Skeletal muscle tissue (tissue), 4 donors: Measurements from ENCODE around the gene CTXND1. TPM values are rescaled to one million over a fixed set of nuclear protein-coding genes. Genes with fewer than 3 reads are reported as not detected.

Source experiments
- H3K27ac ChIP-seq: one replicate; pipeline ENCODE4 v1.7.0; 2013; ENCODE audit warnings: mild to moderate bottlenecking, low read depth, low read length, inconsistent platforms
- H3K27me3 ChIP-seq, 3 donors: one replicate each; pipeline ENCODE4 v1.7.0; 2013; ENCODE audit warnings: low read length in 3 of 3; ENCODE audit not compliant: control insufficient read depth in 3 of 3, insufficient read depth in 3 of 3
- H3K36me3 ChIP-seq, 3 donors: one replicate each; pipeline ENCODE4 v1.7.0; 2013; ENCODE audit warnings: low read length in 3 of 3; ENCODE audit not compliant: control insufficient read depth in 3 of 3, insufficient read depth in 3 of 3
- H3K4me1 ChIP-seq, 3 donors: one replicate each; pipeline ENCODE4 v1.7.0; 2013; ENCODE audit warnings: low read length in 3 of 3, mild to moderate bottlenecking in 3 of 3; ENCODE audit not compliant: control insufficient read depth in 3 of 3, insufficient read depth in 3 of 3
- H3K4me3 ChIP-seq, 3 donors: one replicate each; pipeline ENCODE4 v1.7.0; 2013; ENCODE audit warnings: low read length in 3 of 3
- H3K9ac ChIP-seq, 3 donors: one replicate each; pipeline ENCODE4 v1.7.0; 2013; ENCODE audit warnings: low read length in 3 of 3, mild to moderate bottlenecking in 3 of 3, moderate library complexity in 2 of 3, low read depth in 1 of 3
- H3K9me3 ChIP-seq, 3 donors: one replicate each; pipeline ENCODE4 v1.7.0; 2013; ENCODE audit warnings: low read length in 3 of 3; ENCODE audit not compliant: control insufficient read depth in 3 of 3
- total RNA-seq: library from RNA; depleted of rRNA; stranded (reverse); fragments of >200 nt; gene quantifications from one replicate; pipeline ENCODE4 v1.2.3, GENCODE V29; 2014
- donor health status: Osteomylitis.

The CTXND1 gene
- total RNA-seq, 1 donor from 2014 or later = 0.52 TPM

DNA sequence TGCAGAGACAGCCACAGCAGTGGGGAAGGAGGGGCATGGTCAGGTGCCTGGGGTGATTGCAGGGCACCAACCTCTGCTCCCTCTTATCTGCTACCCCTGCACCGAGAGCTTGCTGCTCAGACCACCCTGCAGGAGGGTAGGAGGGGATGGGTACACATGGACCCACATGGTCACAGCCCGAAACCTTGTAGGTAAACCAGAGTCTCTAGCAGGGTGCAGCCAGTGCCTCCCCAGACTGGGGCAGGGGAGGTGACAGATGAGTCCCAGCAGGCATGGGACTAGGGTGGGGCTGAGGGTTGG is 50.0 kb downstream of the CTXND1 start:
- Histone ChIP-seq H3K27me3 (peaks cover 0 to 7% (median 4%) of the 10 kb centered on the region in 3 donors), H3K36me3 (no peaks in the 10 kb centered on the region), H3K4me3 (no peak overlapping the region), H3K9me3 (no peaks in the 10 kb centered on the region), H3K27ac (no peak overlapping the region), H3K4me1 (no peaks in the 10 kb centered on the region), H3K9ac (no peak overlapping the region)

DNA sequence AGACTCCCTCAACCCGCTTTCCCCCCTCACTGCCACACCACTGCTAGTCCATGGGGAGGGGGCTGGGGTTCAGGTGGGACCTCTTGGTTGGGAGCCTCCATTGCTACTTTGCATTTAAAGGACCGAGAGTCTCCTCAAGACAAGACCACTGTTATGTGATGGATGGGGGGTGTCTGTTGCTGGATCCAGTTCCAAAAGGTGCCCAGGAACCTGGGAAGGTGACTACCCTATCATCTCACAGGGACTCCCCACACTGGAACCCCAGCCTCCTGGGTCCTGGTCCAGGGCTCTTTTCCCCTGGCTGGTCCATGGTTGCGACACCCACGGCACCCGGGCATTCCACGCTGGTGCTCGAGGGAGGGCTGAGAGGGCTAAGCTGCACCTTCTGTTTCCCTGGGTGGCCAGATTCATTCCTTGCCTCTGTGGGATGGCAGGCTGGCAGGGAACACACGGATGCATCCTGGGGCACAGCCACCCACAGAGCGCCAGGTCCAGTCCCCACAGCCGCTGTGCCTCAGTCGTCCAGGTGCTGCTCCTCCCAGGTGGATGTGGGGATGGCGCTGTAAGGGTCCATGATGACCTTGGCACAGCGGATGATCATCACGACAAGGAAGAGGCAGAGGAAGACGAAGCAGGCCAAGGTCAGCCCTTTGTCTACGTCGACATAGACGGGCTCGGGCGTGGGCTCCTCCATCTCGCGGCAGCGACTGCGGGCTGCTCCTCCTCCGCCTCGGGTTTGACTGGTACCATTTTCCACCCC is 50.6 kb downstream of the CTXND1 start:
- no peaks in the 10 kb centered on the region for H3K4me1 ChIP-seq
- no peak overlapping the region for H3K4me3 ChIP-seq
- H3K9ac ChIP-seq = no peak overlapping the region
- no peaks in the 10 kb centered on the region for H3K9me3 ChIP-seq
- no peak overlapping the region for H3K27ac ChIP-seq
- H3K36me3 ChIP-seq = no peaks in the 10 kb centered on the region
- H3K27me3 ChIP-seq = peaks cover 0 to 7% (median 4%) of the 10 kb centered on the region in 3 donors

DNA sequence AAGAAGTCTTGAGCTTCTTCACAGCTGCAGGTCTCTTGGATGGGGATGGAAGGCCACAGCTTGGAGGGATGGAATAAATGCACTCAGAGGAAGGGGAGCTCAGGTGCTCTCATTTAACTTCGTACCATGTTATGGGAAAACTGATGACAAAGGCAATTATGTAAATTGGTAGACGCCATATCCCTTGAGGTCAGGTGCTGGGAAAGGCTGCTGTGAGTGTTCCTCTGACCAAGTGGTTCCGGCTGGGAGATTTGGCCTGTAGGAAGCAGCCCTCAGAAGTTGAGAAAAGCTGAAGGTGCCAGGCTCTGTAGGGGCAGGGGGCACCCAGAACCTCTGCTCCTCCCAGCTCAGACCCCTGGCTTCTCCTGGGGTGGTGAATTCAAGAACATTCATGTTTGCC is 52.1 kb downstream of the CTXND1 start:
- H3K27ac ChIP-seq = no peak overlapping the region
- H3K9ac ChIP-seq = no peak overlapping the region
- H3K27me3 ChIP-seq = peaks cover 0 to 7% (median 4%) of the 10 kb centered on the region in 3 donors
- H3K36me3 ChIP-seq = no peaks in the 10 kb centered on the region
- H3K4me3 ChIP-seq = no peak overlapping the region
- no peaks in the 10 kb centered on the region for H3K9me3 ChIP-seq
- no peaks in the 10 kb centered on the region for H3K4me1 ChIP-seq

DNA sequence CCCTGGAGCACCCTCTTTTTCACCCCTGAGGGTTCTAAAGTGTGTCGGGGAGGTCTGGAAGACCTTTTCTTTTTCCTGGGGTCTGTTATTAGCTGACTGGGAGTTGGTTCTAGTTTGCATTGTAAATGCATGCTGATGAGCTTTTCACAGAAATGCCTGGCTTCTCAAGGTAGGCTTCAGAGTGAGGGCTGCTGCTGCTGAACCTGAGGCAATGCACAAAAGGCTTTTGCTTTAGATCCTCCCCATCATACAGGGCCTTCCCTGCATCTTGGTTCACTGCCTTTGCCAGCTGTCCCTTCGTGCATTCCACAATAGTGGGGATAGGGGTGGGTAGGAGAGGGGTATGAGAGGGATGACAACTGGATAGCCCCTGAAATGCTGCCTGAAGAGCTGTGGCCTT is 52.6 kb downstream of the CTXND1 start:
- peaks cover 0 to 7% (median 4%) of the 10 kb centered on the region in 3 donors for H3K27me3 ChIP-seq
- H3K4me3 ChIP-seq = no peak overlapping the region
- H3K9me3 ChIP-seq = no peaks in the 10 kb centered on the region
- H3K27ac ChIP-seq = no peak overlapping the region
- H3K9ac ChIP-seq = no peak overlapping the region
- H3K36me3 ChIP-seq = no peaks in the 10 kb centered on the region
- no peaks in the 10 kb centered on the region for H3K4me1 ChIP-seq

DNA sequence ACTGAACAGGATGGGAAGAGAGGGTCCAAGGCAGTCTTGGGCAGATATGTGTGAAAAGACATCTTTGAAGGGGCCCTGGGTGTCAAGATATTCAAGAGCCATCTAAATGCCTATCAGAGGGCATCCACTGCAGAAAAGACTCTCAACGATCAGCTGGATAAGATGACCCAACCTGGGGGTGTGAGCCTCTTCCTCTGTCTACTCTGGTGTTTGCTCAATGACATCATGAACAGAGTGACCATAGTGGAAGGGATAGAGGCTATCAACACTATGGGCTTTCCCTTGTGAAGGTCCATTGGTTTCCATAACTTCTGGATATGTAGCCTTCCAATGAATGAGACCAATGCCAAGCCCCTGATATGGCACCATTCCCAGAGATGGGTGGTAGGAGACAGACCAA is 57.1 kb downstream of the CTXND1 start:
- Histone ChIP-seq H3K9me3 (no peaks in the 10 kb centered on the region), H3K36me3 (no peaks in the 10 kb centered on the region), H3K27me3 (no peaks in the 10 kb centered on the region), H3K4me3 (no peak overlapping the region), H3K4me1 (no peaks in the 10 kb centered on the region), H3K27ac (no peak overlapping the region), H3K9ac (no peak overlapping the region)

DNA sequence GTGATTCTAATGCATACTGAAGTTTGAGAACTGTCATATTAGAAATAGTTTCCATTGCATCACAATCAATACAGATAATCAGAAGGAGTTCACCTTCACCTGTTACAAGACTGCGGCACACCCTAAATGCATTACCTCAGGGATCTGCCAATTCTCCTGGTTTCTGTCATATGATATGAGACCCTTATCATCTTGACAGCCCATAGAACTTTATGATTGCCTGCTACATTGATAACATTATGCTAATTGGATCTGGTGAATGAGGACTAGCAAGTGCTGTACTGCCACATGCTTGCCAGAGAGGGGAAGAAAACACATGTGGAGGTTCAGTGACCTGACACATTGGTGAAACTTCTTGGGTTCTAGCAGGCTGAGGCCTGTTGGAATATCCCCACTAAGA is 57.8 kb downstream of the CTXND1 start:
- Histone ChIP-seq H3K9ac (no peak overlapping the region), H3K9me3 (no peaks in the 10 kb centered on the region), H3K4me3 (no peak overlapping the region)

DNA sequence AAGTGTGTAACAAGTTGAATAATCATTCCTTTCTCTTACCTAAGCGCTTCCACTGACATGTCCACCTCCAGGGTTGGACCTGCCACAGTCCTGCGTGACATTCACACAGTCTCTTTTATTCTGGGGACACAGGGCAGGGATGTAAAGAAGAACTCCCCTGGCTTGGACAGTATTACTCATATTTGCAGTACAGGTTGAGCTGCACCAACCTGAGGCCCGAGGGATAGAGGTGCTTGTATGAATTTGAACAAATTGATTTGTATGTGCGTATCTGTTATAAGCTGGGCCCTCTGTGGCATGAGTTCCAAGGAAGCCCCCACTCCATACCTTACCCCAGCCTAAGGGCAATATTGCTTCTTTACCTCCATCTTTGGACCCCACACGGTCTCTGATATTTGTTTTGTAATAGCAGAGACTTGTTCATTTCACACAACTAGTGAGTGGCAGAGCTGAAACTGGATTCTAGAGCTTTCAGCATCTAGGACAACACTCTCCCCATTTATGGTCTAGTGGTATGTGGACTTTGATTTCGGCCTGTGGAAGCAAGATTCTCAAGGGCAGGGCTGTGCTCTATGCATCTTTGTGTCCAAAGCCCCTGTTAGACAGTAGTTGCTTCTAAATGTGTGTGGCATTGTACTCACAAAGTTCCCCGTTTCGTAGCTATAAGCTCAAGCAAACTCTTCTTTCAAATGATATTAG is 60.0 kb downstream of the CTXND1 start:
- Histone ChIP-seq H3K9me3 (no peaks in the 10 kb centered on the region), H3K27ac (no peak overlapping the region), H3K4me1 (no peaks in the 10 kb centered on the region), H3K27me3 (no peaks in the 10 kb centered on the region), H3K9ac (no peak overlapping the region), H3K4me3 (no peak overlapping the region), H3K36me3 (peaks cover 4 to 5% (median 5%) of the 10 kb centered on the region in 3 donors)

More for the DNA sequence above, 57.8 kb downstream of the CTXND1 start:
- Histone ChIP-seq H3K27me3 (no peaks in the 10 kb centered on the region), H3K27ac (no peak overlapping the region), H3K4me1 (no peaks in the 10 kb centered on the region), H3K36me3 (no peaks in the 10 kb centered on the region)

DNA sequence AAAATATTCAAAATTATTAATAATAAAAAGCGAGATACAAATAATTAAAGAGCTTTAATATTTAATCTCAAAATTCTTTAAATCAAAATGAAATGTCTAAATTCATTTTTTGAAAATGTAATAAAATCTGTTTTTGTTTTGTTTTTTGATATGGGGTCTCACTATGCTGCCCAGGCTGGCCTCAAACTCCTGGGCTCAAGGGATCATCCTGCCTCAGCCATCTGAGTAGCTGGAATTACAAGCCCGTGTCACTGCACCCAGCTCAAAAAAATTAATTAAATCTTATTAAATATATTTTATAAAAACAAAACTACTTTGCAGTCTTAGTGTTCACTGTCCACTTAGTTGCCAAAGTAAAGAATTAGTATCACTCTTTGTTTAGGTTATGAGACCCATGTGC is 60.8 kb downstream of the CTXND1 start:
- Histone ChIP-seq H3K4me1 (no peaks in the 10 kb centered on the region), H3K36me3 (peaks cover 8 to 13% (median 9%) of the 10 kb centered on the region in 3 donors), H3K9ac (no peak overlapping the region), H3K9me3 (no peaks in the 10 kb centered on the region), H3K27me3 (no peaks in the 10 kb centered on the region), H3K27ac (no peak overlapping the region), H3K4me3 (no peak overlapping the region)

DNA sequence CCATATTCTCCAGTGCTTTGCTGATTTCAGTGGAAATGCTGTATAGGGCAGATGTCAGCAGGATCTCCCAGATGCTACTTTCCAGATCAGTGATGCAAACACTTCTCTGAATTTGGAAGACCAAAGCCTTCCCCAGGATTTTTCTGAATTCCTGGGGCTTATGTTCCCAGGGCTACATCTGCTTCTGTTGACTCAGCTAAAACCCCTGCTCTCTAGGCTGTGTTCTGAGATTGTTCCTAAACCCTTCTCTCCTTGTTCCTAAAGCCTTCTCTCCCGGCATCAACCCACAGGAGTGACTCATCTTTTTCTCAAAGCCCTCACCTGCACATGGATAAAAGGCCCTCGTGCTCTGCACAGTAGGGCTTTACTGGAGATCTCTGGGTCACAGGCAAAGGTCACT is 63.8 kb downstream of the CTXND1 start:
- H3K27me3 ChIP-seq = no peaks in the 10 kb centered on the region
- H3K9ac ChIP-seq = no peak overlapping the region
- no peaks in the 10 kb centered on the region for H3K9me3 ChIP-seq
- no peak overlapping the region for H3K27ac ChIP-seq
- H3K36me3 ChIP-seq = peaks cover 13 to 21% (median 19%) of the 10 kb centered on the region in 3 donors
- H3K4me3 ChIP-seq = no peak overlapping the region
- H3K4me1 ChIP-seq = peaks cover 4 to 6% (median 4%) of the 10 kb centered on the region in 3 donors

DNA sequence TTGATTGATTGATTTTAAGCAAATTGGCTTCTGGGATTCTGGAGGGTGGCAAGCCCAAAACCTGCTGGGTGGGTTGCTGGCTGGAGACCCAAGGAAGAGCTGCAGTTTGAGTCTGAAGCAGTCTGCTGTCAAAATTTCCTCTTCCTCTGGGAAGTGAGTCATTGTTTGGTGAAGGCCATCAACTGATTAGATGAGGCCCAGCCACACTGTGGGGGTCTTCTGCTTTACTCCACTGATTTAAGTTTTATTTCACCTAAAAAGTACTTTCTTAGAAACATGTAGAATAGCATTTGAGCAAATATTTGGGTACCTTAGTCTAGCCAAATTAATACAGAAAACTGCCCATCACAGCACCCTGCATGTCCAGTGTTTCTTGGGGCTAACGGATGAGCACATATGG is 65.4 kb downstream of the CTXND1 start:
- no peaks in the 10 kb centered on the region for H3K9me3 ChIP-seq
- H3K27me3 ChIP-seq = no peaks in the 10 kb centered on the region
- no peak overlapping the region for H3K27ac ChIP-seq
- H3K36me3 ChIP-seq = peaks cover 13 to 23% (median 21%) of the 10 kb centered on the region in 3 donors
- H3K9ac ChIP-seq = no peak overlapping the region
- no peak overlapping the region for H3K4me3 ChIP-seq
- H3K4me1 ChIP-seq = peaks cover 10 to 21% (median 19%) of the 10 kb centered on the region in 3 donors
